Measurements from ENCODE around the gene PIGO. TPM values are rescaled to one million over a fixed set of nuclear protein-coding genes. Genes with fewer than 3 reads are reported as not detected.
A peak's percentile ranks its signal among the peaks of the same experiment; 100 is the strongest.

The PIGO gene
- total and polyA plus RNA-seq, 2 of the 8 experiments (the other 6 are each of a cell fraction or from before 2014, with no cell fraction given), result 20.5 to 31.3 TPM

DNA sequence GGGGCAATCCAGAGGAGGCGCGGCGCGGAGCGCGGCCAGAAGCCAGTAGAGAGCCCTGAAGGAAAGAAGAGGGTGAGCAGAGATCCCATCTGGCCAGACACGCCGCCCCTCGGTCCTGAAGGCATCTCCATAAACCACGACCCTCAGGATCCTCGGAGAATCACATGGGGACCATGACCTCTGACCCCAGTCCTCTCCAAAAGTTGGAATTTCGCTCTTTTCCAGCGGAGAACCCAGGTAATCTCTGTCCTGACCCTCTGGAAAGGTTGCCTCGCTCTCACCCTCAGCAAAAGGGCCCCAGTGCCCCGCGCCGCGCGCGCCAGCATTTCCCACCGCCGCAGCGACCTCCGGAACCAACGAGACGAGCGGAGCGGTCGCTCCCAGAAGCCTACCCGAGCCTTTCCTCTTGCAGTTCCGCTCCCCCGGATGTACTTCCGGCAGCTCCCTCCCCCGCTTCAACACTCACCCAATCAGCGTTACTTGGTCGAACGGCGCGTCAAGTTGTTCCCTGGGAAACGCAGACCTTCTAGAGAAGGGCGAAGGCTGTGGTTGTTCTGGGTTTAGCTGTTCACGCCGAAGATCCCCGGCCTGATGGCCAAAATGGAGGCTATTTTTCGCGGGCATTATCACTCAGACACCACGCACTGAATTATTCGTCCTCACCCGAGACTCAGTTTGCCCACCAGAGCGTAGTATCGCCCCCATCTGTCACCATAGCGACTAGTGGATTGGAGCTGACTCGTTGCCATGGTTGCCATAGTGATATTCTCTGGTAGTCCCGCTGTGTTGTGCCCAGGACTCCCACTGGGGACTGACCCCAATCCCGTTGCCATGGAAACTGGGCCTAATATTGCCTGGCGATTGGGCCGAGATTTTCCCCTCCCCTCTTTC is 6.6 kb upstream of the PIGO start, which contains the start of gene STOML2 (continued):
- TF ChIP-seq CBX5 (IDR thresholded peaks at IDR 0.05; ENCODE audit: low read depth, low read length) (no peak), GTF2F1 (IDR thresholded peaks at IDR 0.05; ENCODE audit: borderline replicate concordance, low read depth, low read length) (peak; percentile 68; the same call in 1 of the 2 replicates), SIN3A (conservative IDR thresholded peaks at IDR 0.05 in 1 of 2, IDR thresholded peaks at IDR 0.05 in 1 of 2; ENCODE audit: low read depth in 1 of 2, low read length in 2 of 2) (peak; percentile 85 to 98), POLR2A (IDR thresholded peaks at IDR 0.05; ENCODE audit: control extremely low read depth in 1 of 2, low read depth in 2 of 2, low read length in 2 of 2) (peak; percentile 79 to 85), CREB1 (IDR thresholded peaks at IDR 0.05) (0 out of 2 replicates have a peak, but pooled peaks have one; percentile 16), KDM1A (IDR thresholded peaks at IDR 0.05; ENCODE audit: borderline replicate concordance, low read length) (no peak), SAP30 (IDR thresholded peaks at IDR 0.05; ENCODE audit: insufficient read depth, insufficient replicate concordance, low read length) (peak; percentile 98), MAFK (IDR thresholded peaks at IDR 0.05; ENCODE audit: low read depth, low read length) (no peak), CBX8 (IDR thresholded peaks at IDR 0.05; ENCODE audit: borderline replicate concordance, low read depth, low read length) (no peak), HDAC6 (IDR thresholded peaks at IDR 0.05; ENCODE audit: low read depth, low read length) (no peak), RAD21 (IDR thresholded peaks at IDR 0.05 in 1 of 2, conservative IDR thresholded peaks at IDR 0.05 in 1 of 2; ENCODE audit: low read depth in 2 of 2, low read length in 2 of 2) (no peak), RBBP5 (IDR thresholded peaks at IDR 0.05; ENCODE audit: borderline replicate concordance, low read depth, low read length) (no peak), ASH2L (IDR thresholded peaks at IDR 0.05; ENCODE audit: low read length) (peak; percentile 76), TAF7 (optimal IDR thresholded peaks at IDR 0.05; ENCODE audit: borderline replicate concordance, low read depth, low read length) (peak; percentile 65), TAF1 (IDR thresholded peaks at IDR 0.05; ENCODE audit: low read depth, low read length) (peak; percentile 93), JUN (IDR thresholded peaks at IDR 0.05; ENCODE audit: low read depth, low read length) (no peak), EGR1 (IDR thresholded peaks at IDR 0.05; ENCODE audit: borderline replicate concordance, low read depth, low read length) (peak; percentile 82; the same call in 1 of the 2 replicates), RFX5 (IDR thresholded peaks at IDR 0.05; ENCODE audit: borderline replicate concordance, low read depth, low read length) (peak; percentile 44; the same call in 1 of the 2 replicates), SP2 (IDR thresholded peaks at IDR 0.05; ENCODE audit: low read length) (peak; percentile 58)
- TF ChIP-seq, protein P1, sequence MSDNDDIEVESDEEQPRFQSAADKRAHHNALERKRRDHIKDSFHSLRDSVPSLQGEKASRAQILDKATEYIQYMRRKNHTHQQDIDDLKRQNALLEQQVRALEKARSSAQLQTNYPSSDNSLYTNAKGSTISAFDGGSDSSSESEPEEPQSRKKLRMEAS (IDR thresholded peaks at IDR 0.05), result no peak; the same call in none of the 2 replicates
- TF ChIP-seq, protein P2, sequence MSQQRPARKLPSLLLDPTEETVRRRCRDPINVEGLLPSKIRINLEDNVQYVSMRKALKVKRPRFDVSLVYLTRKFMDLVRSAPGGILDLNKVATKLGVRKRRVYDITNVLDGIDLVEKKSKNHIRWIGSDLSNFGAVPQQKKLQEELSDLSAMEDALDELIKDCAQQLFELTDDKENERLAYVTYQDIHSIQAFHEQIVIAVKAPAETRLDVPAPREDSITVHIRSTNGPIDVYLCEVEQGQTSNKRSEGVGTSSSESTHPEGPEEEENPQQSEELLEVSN (IDR thresholded peaks at IDR 0.05), result peak; percentile 19; the same call in 1 of the 2 replicates
- TF ChIP-seq, protein P3, sequence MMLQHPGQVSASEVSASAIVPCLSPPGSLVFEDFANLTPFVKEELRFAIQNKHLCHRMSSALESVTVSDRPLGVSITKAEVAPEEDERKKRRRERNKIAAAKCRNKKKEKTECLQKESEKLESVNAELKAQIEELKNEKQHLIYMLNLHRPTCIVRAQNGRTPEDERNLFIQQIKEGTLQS (IDR thresholded peaks at IDR 0.05; ENCODE audit: insufficient read depth, low read depth, low read length), result no peak
